IMR-90 (cell line): Measurements from ENCODE around the gene PIP4K2B. TPM values are rescaled to one million over a fixed set of nuclear protein-coding genes. Genes with fewer than 3 reads are reported as not detected.

Experiments
- ATAC-seq: fragments of 200-7000 bp; cut with Tn5 transposase; 2 replicates; pipeline ENCODE4 v1.9.1; 2020; ENCODE audit warnings: low read depth, mild to moderate bottlenecking, moderate library complexity
- BruUV-seq: library from RNA; stranded (reverse); fragments of 400-500 nt; replicated peaks from 2 replicates; lab custom pipeline; 2021; lab: Mats Ljungman, UMichigan
- CTCF ChIA-PET: fragments of 300-600 bp; formaldehyde crosslinking; extraction: SDS; loops from one replicate; lab custom pipeline; 2021; ENCODE audit warnings: antibody characterized with exemption; lab: Yijun Ruan, JAX
- POLR2A ChIA-PET: fragments of 300-600 bp; sonication (Branson Sonifier 250); formaldehyde crosslinking; loops from one replicate; lab custom pipeline; 2022; ENCODE audit warnings: antibody characterized with exemption; ENCODE audit not compliant: unreplicated experiment; lab: Charles Lee
- DNase-seq: peaks from one replicate; pipeline ENCODE4 v3.0.0; 2013
- H2AFZ ChIP-seq: replicated peaks from 2 replicates; pipeline ENCODE3; 2013; ENCODE audit warnings: low read length, mild to moderate bottlenecking; ENCODE audit not compliant: poor library complexity
- H2AK5ac ChIP-seq: 2 replicates; pipeline ENCODE4 v1.6.1; 2013; ENCODE audit warnings: low read depth, low read length, inconsistent platforms
- H2AK9ac ChIP-seq: replicated peaks from 2 replicates; pipeline ENCODE3; 2013; ENCODE audit warnings: mild to moderate bottlenecking, low read depth, low read length, moderate library complexity; ENCODE audit not compliant: poor library complexity
- H2BK120ac ChIP-seq: 2 replicates; pipeline ENCODE4 v1.6.1; 2013; ENCODE audit warnings: low read depth, low read length, inconsistent platforms
- H2BK15ac ChIP-seq: 3 replicates; pipeline ENCODE4 v1.6.1; 2013; ENCODE audit warnings: low read depth, low read length, inconsistent platforms
- H2BK20ac ChIP-seq: 2 replicates; pipeline ENCODE4 v1.6.1; 2013; ENCODE audit warnings: low read depth, mild to moderate bottlenecking, inconsistent platforms, low read length, moderate library complexity
- H2BK5ac ChIP-seq: 2 replicates; pipeline ENCODE4 v1.6.1; 2013; ENCODE audit warnings: mild to moderate bottlenecking, low read depth, low read length, inconsistent platforms; ENCODE audit not compliant: poor library complexity, severe bottlenecking
- H3K14ac ChIP-seq: replicated peaks from 2 replicates; pipeline ENCODE4 v1.6.1; 2013; ENCODE audit warnings: low read depth, low read length, inconsistent platforms
- H3K18ac ChIP-seq: 2 replicates; pipeline ENCODE4 v1.6.1; 2013; ENCODE audit warnings: low read depth, low read length, control low read depth
- H3K23ac ChIP-seq: 2 replicates; pipeline ENCODE4 v1.6.1; 2013; ENCODE audit warnings: low read depth, low read length, inconsistent platforms
- H3K27ac ChIP-seq: 2 replicates; pipeline ENCODE4 v1.5.1; 2013; ENCODE audit warnings: mild to moderate bottlenecking, control low read depth, low read length; ENCODE audit not compliant: insufficient read depth
- H3K27me3 ChIP-seq: 2 replicates; pipeline ENCODE4 v1.6.1; 2013; ENCODE audit warnings: low read length; ENCODE audit not compliant: control insufficient read depth, insufficient read depth
- H3K36me3 ChIP-seq: 2 replicates; pipeline ENCODE4 v1.6.1; 2013; ENCODE audit warnings: low read length, mixed read lengths; ENCODE audit not compliant: control insufficient read depth, insufficient read depth
- H3K4ac ChIP-seq: 2 replicates; pipeline ENCODE4 v1.6.1; 2013; ENCODE audit warnings: low read depth, low read length, inconsistent platforms
- H3K4me1 ChIP-seq: 2 replicates; pipeline ENCODE4 v1.6.1; 2013; ENCODE audit warnings: low read length, mixed read lengths; ENCODE audit not compliant: control insufficient read depth, insufficient read depth
- H3K4me2 ChIP-seq: 2 replicates; pipeline ENCODE4 v1.6.1; 2013; ENCODE audit warnings: low read depth, mild to moderate bottlenecking, control low read depth, low read length, moderate library complexity
- H3K4me3 ChIP-seq: 2 replicates; pipeline ENCODE4 v1.5.1; 2013; ENCODE audit warnings: low read depth, mild to moderate bottlenecking, control low read depth, low read length, moderate library complexity; ENCODE audit not compliant: insufficient read depth
- H3K56ac ChIP-seq: 2 replicates; pipeline ENCODE4 v1.6.1; 2013; ENCODE audit warnings: low read length, inconsistent platforms; ENCODE audit not compliant: insufficient read depth; ENCODE audit errors: extremely low read depth
- H3K79me1 ChIP-seq, 2 experiments: 2 replicates each; pipeline ENCODE4 v1.6.1; 2013; ENCODE audit warnings: low read length in 2 of 2, inconsistent platforms in 1 of 2, low read depth in 1 of 2
- H3K9ac ChIP-seq: 2 replicates; pipeline ENCODE4 v1.6.1; 2013; ENCODE audit warnings: low read depth, low read length, control low read depth
- H3K9me1 ChIP-seq: 2 replicates; pipeline ENCODE4 v1.6.1; 2013; ENCODE audit warnings: low read length, inconsistent platforms; ENCODE audit not compliant: insufficient read depth
- H3K9me3 ChIP-seq: 2 replicates; pipeline ENCODE4 v1.6.1; 2013; ENCODE audit warnings: low read length; ENCODE audit not compliant: control insufficient read depth, insufficient read depth
- H4K20me1 ChIP-seq: 2 replicates; pipeline ENCODE4 v1.6.1; 2013; ENCODE audit warnings: low read length, inconsistent platforms; ENCODE audit not compliant: insufficient read depth
- H4K5ac ChIP-seq: 2 replicates; pipeline ENCODE4 v1.6.1; 2013; ENCODE audit warnings: mild to moderate bottlenecking, low read depth, low read length, control low read depth
- H4K8ac ChIP-seq, 2 experiments: 2 replicates each; pipeline ENCODE4 v1.6.1; 2013; ENCODE audit warnings: low read depth in 2 of 2, low read length in 2 of 2, control low read depth in 1 of 2, inconsistent platforms in 1 of 2
- H4K91ac ChIP-seq: 2 replicates; pipeline ENCODE4 v1.6.1; 2013; ENCODE audit warnings: low read depth, low read length, inconsistent platforms; ENCODE audit not compliant: insufficient read depth
- CEBPB ChIP-seq: IDR thresholded peaks from 2 replicates; pipeline ENCODE4 v1.6.1; 2012; ENCODE audit warnings: low read depth, low read length, improper control_type of control experiment
- CHD1 ChIP-seq: IDR thresholded peaks from 2 replicates; pipeline ENCODE4 v1.6.1; 2012; ENCODE audit warnings: low read depth, low read length, improper control_type of control experiment
- ELK1 ChIP-seq: fragments of 150-350 bp; IDR thresholded peaks from 2 replicates; pipeline ENCODE4 v1.6.1; 2016; ENCODE audit warnings: low read depth, mild to moderate bottlenecking, low read length, moderate library complexity, borderline replicate concordance
- FOS ChIP-seq: fragments of 150-350 bp; IDR thresholded peaks from 2 replicates; pipeline ENCODE4 v1.6.1; 2016; ENCODE audit warnings: low read depth, low read length
- MAFK ChIP-seq: IDR thresholded peaks from 2 replicates; pipeline ENCODE4 v1.6.1; 2012; ENCODE audit warnings: low read depth, low read length, improper control_type of control experiment
- MAZ ChIP-seq: IDR thresholded peaks from 2 replicates; pipeline ENCODE4 v1.6.1; 2012; ENCODE audit warnings: low read depth, mild to moderate bottlenecking, low read length, improper control_type of control experiment, moderate library complexity, borderline replicate concordance
- NFE2L2 ChIP-seq: fragments of 150-350 bp; IDR thresholded peaks from 2 replicates; pipeline ENCODE4 v1.6.1; 2016; ENCODE audit warnings: low read depth, mild to moderate bottlenecking, low read length
- POLR2A ChIP-seq: IDR thresholded peaks from 2 replicates; pipeline ENCODE4 v1.6.1; 2012; ENCODE audit warnings: mild to moderate bottlenecking, low read depth, low read length
- RFX5 ChIP-seq: IDR thresholded peaks from 2 replicates; pipeline ENCODE4 v1.8.0; 2012; ENCODE audit warnings: low read depth, mild to moderate bottlenecking, low read length, moderate library complexity
- SMC3 ChIP-seq: fragments of 150-350 bp; IDR thresholded peaks from 2 replicates; pipeline ENCODE4 v1.6.1; 2016; ENCODE audit warnings: low read depth, mild to moderate bottlenecking, antibody characterized with exemption, low read length, moderate library complexity
- WGBS, 2 experiments: methylation state at CpG; one replicate each; pipeline versions ENCODE4 v1.1.5 to v1.1.7; 2013; ENCODE audit warnings: missing lambda C conversion rate in 2 of 2; ENCODE audit not compliant: insufficient read length in 1 of 2; ENCODE audit errors: extremely low coverage in 2 of 2; 5-methylcytosine and 5-hydroxymethylcytosine counted together
- dilution Hi-C: fragments of 300-500 bp; cut with HindIII; formaldehyde crosslinking; loops from one replicate; pipeline ENCODE4 v1.14.3; 2018; ENCODE audit warnings: low sequenced_read_pairs; ENCODE audit not compliant: unreplicated experiment
- in situ Hi-C: fragments of 300-500 bp; cut with MboI; formaldehyde crosslinking; loops from 3 replicates; pipeline ENCODE4 v1.14.3; 2019; ENCODE audit warnings: low sequenced_read_pairs, inconsistent platforms, mixed read lengths
- intact Hi-C: fragments of 100-400 bp; cut with micrococcal nuclease; formaldehyde crosslinking; loops from 2 replicates; pipeline ENCODE4 v1.10.0; 2022
- polyA plus RNA-seq, 3 experiments: library from polyadenylated mRNA; depleted of rRNA; stranded (reverse); fragments of >200 nt; gene quantifications; 2 replicates each; pipeline ENCODE4 v1.2.3, GENCODE V29; 2012; ENCODE audit warnings: low replicate concordance in 1 of 3
- total RNA-seq: library from RNA; depleted of rRNA; stranded (reverse); fragments of >200 nt; gene quantifications from 2 replicates; pipeline ENCODE4 v1.2.3, GENCODE V29; 2012

The PIP4K2B gene
- total and polyA plus RNA-seq, 2 of the 4 experiments (the other 2 are of a cell fraction): 40.0 to 40.2 TPM

- WGBS, 2 experiments: 88% methylated on average over 9 of the region's 13 CpGs; no CpG with 5 or more reads in 1 of the 2 experiments
- no peaks in the 10 kb centered on the region for H3K27me3 ChIP-seq
- BruUV-seq: no TSS peak
- H4K8ac ChIP-seq: no peak overlapping the region
- dilution Hi-C loops: no loop called here
- no peak overlapping the region for H3K4ac ChIP-seq
- H3K9ac ChIP-seq: no peak overlapping the region
- no peak overlapping the region for H3K4me3 ChIP-seq
- no peak overlapping the region for H2AK9ac ChIP-seq
- no peak overlapping the region for H3K14ac ChIP-seq
- no peak; the same call in 1 of the 2 replicates for ATAC-seq
- H3K23ac ChIP-seq: no peak overlapping the region
- H4K5ac ChIP-seq: no peak overlapping the region
- no peak overlapping the region for H3K4me2 ChIP-seq
- intact Hi-C loops: no loop called here
- H2BK5ac ChIP-seq: no peak overlapping the region
- H3K27ac ChIP-seq: no peak overlapping the region
- no peak overlapping the region for H2AK5ac ChIP-seq
- no peak overlapping the region for H2BK15ac ChIP-seq
- CTCF ChIA-PET: no interaction called here
- POLR2A ChIA-PET: interaction anchor here (0.6 to 0.8 kb wide), 2 partner anchors 10 to 115 kb away, joined by 3 to 8 read pairs; no protein-coding TSS in a partner anchor
- no peak overlapping the region for H2BK20ac ChIP-seq
- no peak overlapping the region for H2BK120ac ChIP-seq
- no peak overlapping the region for H4K91ac ChIP-seq
- no peaks in the 10 kb centered on the region for H3K9me3 ChIP-seq
- H3K56ac ChIP-seq: no peak overlapping the region
- H3K4me1 ChIP-seq: no peaks in the 10 kb centered on the region
- no peak for DNase-seq
- no peak overlapping the region for H2AFZ ChIP-seq
- H3K18ac ChIP-seq: no peak overlapping the region
- H4K20me1 ChIP-seq: peaks cover 19% of the 10 kb centered on the region
- peaks cover 18% of the 10 kb centered on the region for H3K36me3 ChIP-seq
- in situ Hi-C loops: no loop called here
- H3K9me1 ChIP-seq: 0 out of 2 replicates have a peak, but pooled peaks cover 2% of the 10 kb centered on the region
- peaks cover 5 to 17% of the 10 kb centered on the region in 2 experiments; a peak in 2 of 4 replicates for H3K79me1 ChIP-seq
- no peak for TF ChIP-seq CHD1
- no peak for TF ChIP-seq MAZ
- no peak for TF ChIP-seq CEBPB
- no peak for TF ChIP-seq FOS
- no peak for TF ChIP-seq ELK1
- TF ChIP-seq NFE2L2: no peak
- no peak for TF ChIP-seq POLR2A
- TF ChIP-seq MAFK: no peak
- TF ChIP-seq SMC3: no peak
- no peak for TF ChIP-seq RFX5
These were observed 45.0 kb upstream of the PIP4K2B start for GRCh38 chr17:38844261-38844757.
